Activated CD8-positive, alpha-beta memory T cell treated with anti-CD3 and anti-CD28 coated beads for 1 hour (primary cell): ENCODE data around the gene LRRC30.

Experiments used
- DNase-seq, 2 donors: peaks; one replicate each; pipeline ENCODE4 v3.0.0-alpha.2; 2020; ENCODE audit warnings: low read depth in 1 of 2; ENCODE audit errors: extremely low read depth in 1 of 2

LRRC30 gene

GRCh38 chr18:7236933-7237332 lies 6.0 kb downstream of the LRRC30 start:
- DNase-seq: no peak

- no peak for DNase-seq
Measured at GRCh38 chr18:7237673-7238272, 6.9 kb downstream of the LRRC30 start.

- no peak for DNase-seq
Measured at GRCh38 chr18:7242926-7243325, 12.0 kb downstream of the LRRC30 start.

- DNase-seq: no peak
Measured at GRCh38 chr18:7248877-7249276, 18.0 kb downstream of the LRRC30 start.

- DNase-seq: no peak
Measured at GRCh38 chr18:7254163-7254562, 23.3 kb downstream of the LRRC30 start.

GRCh38 chr18:7255054-7255453 lies 24.2 kb downstream of the LRRC30 start:
- DNase-seq: no peak

GRCh38 chr18:7255643-7256042 lies 24.8 kb downstream of the LRRC30 start:
- no peak for DNase-seq

GRCh38 chr18:7256618-7257425 lies 25.9 kb downstream of the LRRC30 start:
- no peak for DNase-seq

GRCh38 chr18:7257426-7257740 lies 26.5 kb downstream of the LRRC30 start:
- no peak for DNase-seq

GRCh38 chr18:7259475-7259874 lies 28.6 kb downstream of the LRRC30 start:
- DNase-seq: no peak

- no peak for DNase-seq
Measured at GRCh38 chr18:7261199-7261598, 30.3 kb downstream of the LRRC30 start.

- DNase-seq: no peak
Measured at GRCh38 chr18:7267973-7268372, 37.1 kb downstream of the LRRC30 start.

GRCh38 chr18:7269942-7270341 lies 39.1 kb downstream of the LRRC30 start:
- no peak for DNase-seq

- DNase-seq: no peak
Measured at GRCh38 chr18:7272311-7273049, 41.6 kb downstream of the LRRC30 start.

- DNase-seq: no peak
Measured at GRCh38 chr18:7273301-7273921, 42.5 kb downstream of the LRRC30 start.

- no peak for DNase-seq
Measured at GRCh38 chr18:7281579-7281978, 50.7 kb downstream of the LRRC30 start.
